ENCODE results near the gene PRPF8. TPM values are rescaled to one million over a fixed set of nuclear protein-coding genes. Genes with fewer than 3 reads are reported as not detected.

The PRPF8 gene
- total and polyA plus RNA-seq, 3 donors from 2014 or later = 307 to 325 (median 315) TPM

GRCh38 chr17:1713160-1713877 lies 28.7 kb upstream of the PRPF8 start:
- Histone ChIP-seq H3K4me1 (peaks cover 44% of the 10 kb centered on the region), H3K36me3 (ENCODE audit: low read depth, missing control alignments) (no peaks in the 10 kb centered on the region), H3K27ac (peak overlapping the region; percentile 97 to 99), H3K27me3 (no peaks in the 10 kb centered on the region), H3K9me3 (no peaks in the 10 kb centered on the region), H3K4me3 (peak overlapping the region in 1 of 2 donors; percentile 99)
- no peak for DNase-seq
- intact Hi-C loops (cut with DNase I; ENCODE audit: low total_unique reads) = no loop called here
- WGBS, 2 donors = 55 to 66% methylated on average over 10 of the region's 10 CpGs
- TF ChIP-seq CTCF (IDR thresholded peaks at IDR 0.05) (no peak), POLR2A (IDR thresholded peaks at IDR 0.05) (no peak)

GRCh38 chr17:1712271-1712670 lies 27.6 kb upstream of the PRPF8 start:
- Histone ChIP-seq H3K4me1 (peaks cover 34% of the 10 kb centered on the region), H3K4me3 (no peak overlapping the region), H3K36me3 (ENCODE audit: low read depth, missing control alignments) (no peaks in the 10 kb centered on the region), H3K27me3 (no peaks in the 10 kb centered on the region), H3K9me3 (no peaks in the 10 kb centered on the region), H3K27ac (no peak overlapping the region)
- intact Hi-C loops (cut with DNase I; ENCODE audit: low total_unique reads) = no loop called here
- DNase-seq = no peak
- 94 to 96% methylated on average over 8 of the region's 8 CpGs for WGBS, 2 donors
- TF ChIP-seq POLR2A (IDR thresholded peaks at IDR 0.05) (no peak), CTCF (IDR thresholded peaks at IDR 0.05) (no peak)

GRCh38 chr17:1711804-1712203 lies 27.1 kb upstream of the PRPF8 start:
- Histone ChIP-seq H3K4me3 (no peak overlapping the region), H3K36me3 (ENCODE audit: low read depth, missing control alignments) (no peaks in the 10 kb centered on the region), H3K9me3 (no peaks in the 10 kb centered on the region), H3K27me3 (no peaks in the 10 kb centered on the region), H3K4me1 (peaks cover 32% of the 10 kb centered on the region), H3K27ac (no peak overlapping the region)
- 74 to 78% methylated on average over 4 of the region's 4 CpGs for WGBS, 2 donors
- no peak for TF ChIP-seq CTCF (IDR thresholded peaks at IDR 0.05)
- TF ChIP-seq POLR2A (IDR thresholded peaks at IDR 0.05) = no peak
- intact Hi-C loops (cut with DNase I; ENCODE audit: low total_unique reads) = no loop called here
- no peak for DNase-seq

GRCh38 chr17:1710807-1711553 lies 26.3 kb upstream of the PRPF8 start:
- H3K4me1 ChIP-seq = peaks cover 32% of the 10 kb centered on the region
- no peaks in the 10 kb centered on the region for H3K9me3 ChIP-seq
- no peaks in the 10 kb centered on the region for H3K36me3 ChIP-seq (ENCODE audit: low read depth, missing control alignments)
- no peaks in the 10 kb centered on the region for H3K27me3 ChIP-seq
- peak overlapping the region; percentile 65 to 72 for H3K4me3 ChIP-seq
- H3K27ac ChIP-seq = peak overlapping the region; percentile 77
- TF ChIP-seq CTCF (IDR thresholded peaks at IDR 0.05) (no peak), POLR2A (IDR thresholded peaks at IDR 0.05) (no peak)
- intact Hi-C loops (cut with DNase I; ENCODE audit: low total_unique reads) = no loop called here
- WGBS, 2 donors = 44 to 47% methylated on average over 6 to 14 of the region's 14 CpGs
- DNase-seq = no peak
